Liver (tissue), 9 donors: ENCODE measurements around the gene UGT1A9. TPM values are rescaled to one million over a fixed set of nuclear protein-coding genes. Genes with fewer than 3 reads are reported as not detected.
"Not testable (repeated sequence)": the region's sequence is repeated elsewhere in the genome, so short reads cannot be mapped to it uniquely, and the experiment has no call there.

Experiments
- DNase-seq: peaks from one replicate; pipeline ENCODE4 v3.0.0-alpha.2; 2017; ENCODE audit warnings: low spot score
- H3K27ac ChIP-seq, 2 donors: one replicate each; pipeline ENCODE4 v1.7.0; 2013; ENCODE audit warnings: inconsistent platforms in 2 of 2, low read length in 2 of 2, control low read depth in 1 of 2, low read depth in 1 of 2, mild to moderate bottlenecking in 1 of 2
- H3K27me3 ChIP-seq, 4 donors: one replicate each; pipeline versions ENCODE4 v1.6.1 to v1.7.0; 2013; ENCODE audit warnings: low read length in 3 of 4, inconsistent platforms in 1 of 4, mild to moderate bottlenecking in 1 of 4, moderate library complexity in 1 of 4; ENCODE audit not compliant: control insufficient read depth in 4 of 4, insufficient read depth in 4 of 4
- H3K36me3 ChIP-seq, 4 donors: one replicate each; pipeline versions ENCODE4 v1.6.1 to v1.7.0; 2013; ENCODE audit warnings: low read length in 3 of 4, mild to moderate bottlenecking in 3 of 4, low read depth in 1 of 4, moderate library complexity in 1 of 4; ENCODE audit not compliant: control insufficient read depth in 4 of 4, insufficient read depth in 3 of 4
- H3K4me1 ChIP-seq, 4 donors: one replicate each; pipeline versions ENCODE4 v1.6.1 to v1.7.0; 2013; ENCODE audit warnings: low read length in 3 of 4, mild to moderate bottlenecking in 3 of 4, moderate library complexity in 1 of 4; ENCODE audit not compliant: control insufficient read depth in 4 of 4, insufficient read depth in 4 of 4
- H3K4me3 ChIP-seq, 3 donors: one replicate each; pipeline versions ENCODE4 v1.6.1 to v1.7.0; 2013; ENCODE audit warnings: low read length in 3 of 3, control low read depth in 1 of 3, low read depth in 1 of 3, mild to moderate bottlenecking in 1 of 3
- H3K9ac ChIP-seq, 2 donors: one replicate each; pipeline ENCODE4 v1.7.0; 2013; ENCODE audit warnings: low read length in 2 of 2, mild to moderate bottlenecking in 2 of 2, moderate library complexity in 2 of 2, control low read depth in 1 of 2, low read depth in 1 of 2
- H3K9me3 ChIP-seq, 4 donors: one replicate each; pipeline versions ENCODE4 v1.6.1 to v1.7.0; 2013; ENCODE audit warnings: low read length in 3 of 4; ENCODE audit not compliant: control insufficient read depth in 4 of 4
- EGR1 ChIP-seq, 2 donors: IDR thresholded peaks; 2 replicates each; pipeline ENCODE4 v1.6.1; 2016 to 2018; ENCODE audit warnings: antibody characterized with exemption in 2 of 2, low read depth in 2 of 2
- FOXA1 ChIP-seq: IDR thresholded peaks from 2 replicates; pipeline ENCODE4 v1.6.1; 2016; ENCODE audit warnings: antibody characterized with exemption
- FOXA2 ChIP-seq: IDR thresholded peaks from 2 replicates; pipeline ENCODE4 v1.6.1; 2016; ENCODE audit warnings: antibody characterized with exemption
- GABPA ChIP-seq, 2 donors: IDR thresholded peaks in 1 of 2; conservative IDR thresholded peaks in 1 of 2; 2 replicates each; pipeline ENCODE4 v1.6.1; 2016; ENCODE audit warnings: antibody characterized with exemption in 2 of 2, mild to moderate bottlenecking in 1 of 2, moderate library complexity in 1 of 2
- HNF4A ChIP-seq, 2 donors: conservative IDR thresholded peaks; 2 replicates each; pipeline ENCODE4 v1.6.1; 2016; ENCODE audit warnings: antibody characterized with exemption in 2 of 2, mild to moderate bottlenecking in 2 of 2
- HNF4G ChIP-seq: IDR thresholded peaks from 2 replicates; pipeline ENCODE4 v1.6.1; 2016; ENCODE audit warnings: antibody characterized with exemption
- JUND ChIP-seq, 2 donors: IDR thresholded peaks; 2 replicates each; pipeline ENCODE4 v1.6.1; 2016; ENCODE audit warnings: antibody characterized with exemption in 2 of 2
- NR2F2 ChIP-seq: IDR thresholded peaks from 2 replicates; pipeline ENCODE4 v1.6.1; 2016; ENCODE audit warnings: antibody characterized with exemption
- RAD21 ChIP-seq, 2 donors: IDR thresholded peaks; 2 replicates each; pipeline ENCODE4 v1.6.1; 2016; ENCODE audit warnings: antibody characterized with exemption in 2 of 2, mild to moderate bottlenecking in 2 of 2
- RXRA ChIP-seq, 2 donors: IDR thresholded peaks; 2 replicates each; pipeline ENCODE4 v1.6.1; 2017 to 2018; ENCODE audit warnings: antibody characterized with exemption in 2 of 2, mild to moderate bottlenecking in 1 of 2
- SP1 ChIP-seq: IDR thresholded peaks from 2 replicates; pipeline ENCODE4 v1.6.1; 2018; ENCODE audit warnings: antibody characterized with exemption, mild to moderate bottlenecking
- TAF1 ChIP-seq: conservative IDR thresholded peaks from 2 replicates; pipeline ENCODE4 v1.6.1; 2016; ENCODE audit warnings: antibody characterized with exemption, mild to moderate bottlenecking
- YY1 ChIP-seq: IDR thresholded peaks from 2 replicates; pipeline ENCODE4 v1.6.1; 2016; ENCODE audit warnings: antibody characterized with exemption, mild to moderate bottlenecking
- WGBS: extraction: QIAGEN DNeasy Blood & Tissue Kit; methylation state at CpG from one replicate; pipeline ENCODE4 v1.1.7; 2013; 5-methylcytosine and 5-hydroxymethylcytosine counted together
- polyA plus RNA-seq, 2 donors: library from polyadenylated mRNA; stranded (reverse) in 1 of 2; unstranded in 1 of 2; fragments of 200-250 nt in 1 of 2; fragments of >200 nt in 1 of 2; fragmentation: Nextera tagmentation in 1 of 2; extraction: Ambion mirVana in 1 of 2; gene quantifications; one replicate each; pipeline versions ENCODE4 v1.2.1 to v1.2.3, GENCODE V29; 2013 to 2015
- total RNA-seq, 2 donors: library from RNA; depleted of rRNA; stranded (reverse); fragments of >200 nt; gene quantifications; one replicate each; pipeline ENCODE4 v1.2.3, GENCODE V29; 2014
- TF ChIP-seq, protein P1 (sequence below): IDR thresholded peaks from 2 replicates; pipeline ENCODE4 v1.6.1; 2016; ENCODE audit warnings: antibody characterized with exemption
- TF ChIP-seq, protein P2 (sequence below): fragments of 150-350 bp; IDR thresholded peaks from 2 replicates; pipeline ENCODE4 v1.5.1; 2017; ENCODE audit warnings: improper control_type of control experiment, low read depth, low read length; ENCODE audit not compliant: missing input control
- TF ChIP-seq, protein P3 (sequence below): IDR thresholded peaks from 2 replicates; pipeline ENCODE4 v1.6.1; 2016; ENCODE audit warnings: antibody characterized with exemption
- TF ChIP-seq, protein P4 (sequence below): IDR thresholded peaks from 2 replicates; pipeline ENCODE4 v1.6.1; 2016; ENCODE audit warnings: antibody characterized with exemption, mild to moderate bottlenecking
- TF ChIP-seq, protein P5 (sequence below): IDR thresholded peaks from 2 replicates; pipeline ENCODE4 v1.6.1; 2016; ENCODE audit warnings: antibody characterized with exemption
- donor health status: healthy.
- donor health status: healthy.
- donor health status: healthy.
- donor health status: healthy.
- donor health status: healthy.

Gene UGT1A9
- total and polyA plus RNA-seq, 4 donors, result 14.3 to 62.3 (median 23.8) TPM; not detected in 1

DNA sequence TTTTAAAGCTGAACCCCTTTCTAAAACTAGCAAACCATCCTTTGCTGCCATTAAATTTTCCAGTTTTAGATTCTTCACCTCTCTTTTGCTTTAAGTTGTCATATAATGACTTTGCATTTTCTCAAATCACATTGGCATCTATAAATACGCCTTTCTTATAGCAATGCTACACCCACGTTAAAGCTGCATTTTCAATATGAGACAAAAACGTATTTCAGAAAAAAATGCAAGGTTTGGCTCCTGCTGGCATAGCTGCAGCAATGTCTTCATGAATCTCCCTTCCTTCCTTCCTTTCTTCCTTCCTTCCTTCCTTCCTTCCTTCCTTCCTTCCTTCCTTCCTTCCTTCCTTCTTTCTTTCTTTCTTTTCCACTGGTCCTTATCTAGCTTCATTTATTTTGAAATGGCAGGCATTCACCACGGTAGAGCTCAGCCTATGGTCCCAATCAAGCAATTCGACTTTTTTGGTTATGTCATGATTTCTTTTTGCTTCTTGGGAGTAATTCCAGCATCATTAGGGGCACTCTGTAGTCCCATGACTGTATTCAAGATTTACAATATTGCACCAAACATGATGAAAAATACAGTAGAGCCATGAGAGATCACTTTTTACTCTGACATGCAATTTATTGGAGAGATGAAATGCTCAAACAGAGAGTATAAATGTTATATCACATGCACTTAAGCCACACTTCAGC, 44.2 kb upstream of the UGT1A9 start:
- H3K27me3 ChIP-seq, result no peaks in the 10 kb centered on the region
- TF ChIP-seq JUND (IDR thresholded peaks at IDR 0.05) (no peak), HNF4A (conservative IDR thresholded peaks at IDR 0.05) (no peak), FOXA1 (no peak), RXRA (IDR thresholded peaks at IDR 0.05) (no peak), FOXA2 (no peak), RAD21 (IDR thresholded peaks at IDR 0.05) (no peak), TAF1 (no peak), NR2F2 (no peak), EGR1 (IDR thresholded peaks at IDR 0.05; ENCODE audit: low read depth in 2 of 2) (no peak), GABPA (IDR thresholded peaks at IDR 0.05 in 1 of 2, conservative IDR thresholded peaks at IDR 0.05 in 1 of 2) (no peak), HNF4G (no peak), YY1 (no peak), SP1 (no peak)
- TF ChIP-seq, protein P1, sequence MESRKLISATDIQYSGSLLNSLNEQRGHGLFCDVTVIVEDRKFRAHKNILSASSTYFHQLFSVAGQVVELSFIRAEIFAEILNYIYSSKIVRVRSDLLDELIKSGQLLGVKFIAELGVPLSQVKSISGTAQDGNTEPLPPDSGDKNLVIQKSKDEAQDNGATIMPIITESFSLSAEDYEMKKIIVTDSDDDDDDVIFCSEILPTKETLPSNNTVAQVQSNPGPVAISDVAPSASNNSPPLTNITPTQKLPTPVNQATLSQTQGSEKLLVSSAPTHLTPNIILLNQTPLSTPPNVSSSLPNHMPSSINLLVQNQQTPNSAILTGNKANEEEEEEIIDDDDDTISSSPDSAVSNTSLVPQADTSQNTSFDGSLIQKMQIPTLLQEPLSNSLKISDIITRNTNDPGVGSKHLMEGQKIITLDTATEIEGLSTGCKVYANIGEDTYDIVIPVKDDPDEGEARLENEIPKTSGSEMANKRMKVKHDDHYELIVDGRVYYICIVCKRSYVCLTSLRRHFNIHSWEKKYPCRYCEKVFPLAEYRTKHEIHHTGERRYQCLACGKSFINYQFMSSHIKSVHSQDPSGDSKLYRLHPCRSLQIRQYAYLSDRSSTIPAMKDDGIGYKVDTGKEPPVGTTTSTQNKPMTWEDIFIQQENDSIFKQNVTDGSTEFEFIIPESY, result no peak
- TF ChIP-seq, protein P2, sequence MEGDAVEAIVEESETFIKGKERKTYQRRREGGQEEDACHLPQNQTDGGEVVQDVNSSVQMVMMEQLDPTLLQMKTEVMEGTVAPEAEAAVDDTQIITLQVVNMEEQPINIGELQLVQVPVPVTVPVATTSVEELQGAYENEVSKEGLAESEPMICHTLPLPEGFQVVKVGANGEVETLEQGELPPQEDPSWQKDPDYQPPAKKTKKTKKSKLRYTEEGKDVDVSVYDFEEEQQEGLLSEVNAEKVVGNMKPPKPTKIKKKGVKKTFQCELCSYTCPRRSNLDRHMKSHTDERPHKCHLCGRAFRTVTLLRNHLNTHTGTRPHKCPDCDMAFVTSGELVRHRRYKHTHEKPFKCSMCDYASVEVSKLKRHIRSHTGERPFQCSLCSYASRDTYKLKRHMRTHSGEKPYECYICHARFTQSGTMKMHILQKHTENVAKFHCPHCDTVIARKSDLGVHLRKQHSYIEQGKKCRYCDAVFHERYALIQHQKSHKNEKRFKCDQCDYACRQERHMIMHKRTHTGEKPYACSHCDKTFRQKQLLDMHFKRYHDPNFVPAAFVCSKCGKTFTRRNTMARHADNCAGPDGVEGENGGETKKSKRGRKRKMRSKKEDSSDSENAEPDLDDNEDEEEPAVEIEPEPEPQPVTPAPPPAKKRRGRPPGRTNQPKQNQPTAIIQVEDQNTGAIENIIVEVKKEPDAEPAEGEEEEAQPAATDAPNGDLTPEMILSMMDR, result no peak
- TF ChIP-seq, protein P3, sequence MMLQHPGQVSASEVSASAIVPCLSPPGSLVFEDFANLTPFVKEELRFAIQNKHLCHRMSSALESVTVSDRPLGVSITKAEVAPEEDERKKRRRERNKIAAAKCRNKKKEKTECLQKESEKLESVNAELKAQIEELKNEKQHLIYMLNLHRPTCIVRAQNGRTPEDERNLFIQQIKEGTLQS, result no peak
- TF ChIP-seq, protein P4, sequence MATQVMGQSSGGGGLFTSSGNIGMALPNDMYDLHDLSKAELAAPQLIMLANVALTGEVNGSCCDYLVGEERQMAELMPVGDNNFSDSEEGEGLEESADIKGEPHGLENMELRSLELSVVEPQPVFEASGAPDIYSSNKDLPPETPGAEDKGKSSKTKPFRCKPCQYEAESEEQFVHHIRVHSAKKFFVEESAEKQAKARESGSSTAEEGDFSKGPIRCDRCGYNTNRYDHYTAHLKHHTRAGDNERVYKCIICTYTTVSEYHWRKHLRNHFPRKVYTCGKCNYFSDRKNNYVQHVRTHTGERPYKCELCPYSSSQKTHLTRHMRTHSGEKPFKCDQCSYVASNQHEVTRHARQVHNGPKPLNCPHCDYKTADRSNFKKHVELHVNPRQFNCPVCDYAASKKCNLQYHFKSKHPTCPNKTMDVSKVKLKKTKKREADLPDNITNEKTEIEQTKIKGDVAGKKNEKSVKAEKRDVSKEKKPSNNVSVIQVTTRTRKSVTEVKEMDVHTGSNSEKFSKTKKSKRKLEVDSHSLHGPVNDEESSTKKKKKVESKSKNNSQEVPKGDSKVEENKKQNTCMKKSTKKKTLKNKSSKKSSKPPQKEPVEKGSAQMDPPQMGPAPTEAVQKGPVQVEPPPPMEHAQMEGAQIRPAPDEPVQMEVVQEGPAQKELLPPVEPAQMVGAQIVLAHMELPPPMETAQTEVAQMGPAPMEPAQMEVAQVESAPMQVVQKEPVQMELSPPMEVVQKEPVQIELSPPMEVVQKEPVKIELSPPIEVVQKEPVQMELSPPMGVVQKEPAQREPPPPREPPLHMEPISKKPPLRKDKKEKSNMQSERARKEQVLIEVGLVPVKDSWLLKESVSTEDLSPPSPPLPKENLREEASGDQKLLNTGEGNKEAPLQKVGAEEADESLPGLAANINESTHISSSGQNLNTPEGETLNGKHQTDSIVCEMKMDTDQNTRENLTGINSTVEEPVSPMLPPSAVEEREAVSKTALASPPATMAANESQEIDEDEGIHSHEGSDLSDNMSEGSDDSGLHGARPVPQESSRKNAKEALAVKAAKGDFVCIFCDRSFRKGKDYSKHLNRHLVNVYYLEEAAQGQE, result no peak
- TF ChIP-seq, protein P5, sequence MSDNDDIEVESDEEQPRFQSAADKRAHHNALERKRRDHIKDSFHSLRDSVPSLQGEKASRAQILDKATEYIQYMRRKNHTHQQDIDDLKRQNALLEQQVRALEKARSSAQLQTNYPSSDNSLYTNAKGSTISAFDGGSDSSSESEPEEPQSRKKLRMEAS, result no peak
- H3K4me1 ChIP-seq, result no peaks in the 10 kb centered on the region
- H3K27ac ChIP-seq, result no peak overlapping the region
- no peak overlapping the region for H3K9ac ChIP-seq
- H3K4me3 ChIP-seq, result no peak overlapping the region
- 66% methylated on average over 5 of the region's 5 CpGs for WGBS
- H3K9me3 ChIP-seq, result peaks cover 0 to 3% (median 0%) of the 10 kb centered on the region in 4 donors
- no peaks in the 10 kb centered on the region for H3K36me3 ChIP-seq
- DNase-seq, result no peak

DNA sequence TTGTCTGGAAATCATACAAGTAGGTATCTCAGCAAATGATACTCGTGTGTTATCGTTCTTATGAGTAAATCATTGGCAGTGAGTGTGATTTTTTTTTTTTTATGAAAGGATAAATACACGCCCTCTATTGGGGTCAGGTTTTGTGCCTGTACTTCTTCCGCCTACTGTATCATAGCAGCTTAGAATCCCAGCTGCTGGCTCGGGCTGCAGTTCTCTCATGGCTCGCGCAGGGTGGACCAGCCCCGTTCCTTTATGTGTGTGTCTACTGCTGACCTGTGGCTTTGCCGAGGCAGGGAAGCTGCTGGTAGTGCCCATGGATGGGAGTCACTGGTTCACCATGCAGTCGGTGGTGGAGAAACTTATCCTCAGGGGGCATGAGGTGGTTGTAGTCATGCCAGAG, 35.4 kb upstream of the UGT1A9 start, which contains the start of gene UGT1A10:
UGT1A10 (plus strand) TSS at position 143 of the 400 bp plus-strand sequence; CDS start at position 218, 75 bp downstream.
- not testable (repeated sequence) for H3K9me3 ChIP-seq, H3K27ac ChIP-seq, DNase-seq, H3K4me3 ChIP-seq, H3K9ac ChIP-seq, H3K4me1 ChIP-seq, H3K27me3 ChIP-seq, H3K36me3 ChIP-seq
- 82% methylated on average over 10 of the region's 10 CpGs for WGBS
